ENCODE measurements around the gene OTUD3. TPM values are rescaled to one million over a fixed set of nuclear protein-coding genes. Genes with fewer than 3 reads are reported as not detected.

The OTUD3 gene
- total RNA-seq, 2 experiments from 2014 or later = 6.6 to 9.2 TPM

- no peaks in the 10 kb centered on the region for H3K27me3 Mint-ChIP-seq
- peaks cover 3% of the 10 kb centered on the region for H3K36me3 Mint-ChIP-seq (ENCODE audit: low read depth)
- no peak overlapping the region for H3K4me3 Mint-ChIP-seq
- H3K9me3 Mint-ChIP-seq (ENCODE audit: low read depth) = peaks cover 15% of the 10 kb centered on the region
- no peak for DNase-seq
- POLR2A ChIA-PET = no interaction called here
- no peaks in the 10 kb centered on the region for H3K4me1 Mint-ChIP-seq
- no peak for ATAC-seq
- intact Hi-C loops (cut with DNase I, micrococcal nuclease) = no loop called here
- no peak overlapping the region for H3K27ac Mint-ChIP-seq
- CTCF ChIA-PET = interaction anchor here (1.4 kb wide), 1 partner anchor 13 kb away, joined by 4 read pairs; no protein-coding TSS in a partner anchor
These were observed 54.0 kb downstream of the OTUD3 start for GRCh38 chr1:19936061-19936750.

GRCh38 chr1:19938472-19938871 lies 56.3 kb downstream of the OTUD3 start:
- Mint-ChIP-seq H3K36me3 (ENCODE audit: low read depth) (no peaks in the 10 kb centered on the region), H3K4me1 (no peaks in the 10 kb centered on the region), H3K27ac (no peak overlapping the region), H3K4me3 (no peak overlapping the region), H3K27me3 (no peaks in the 10 kb centered on the region), H3K9me3 (ENCODE audit: low read depth) (no peaks in the 10 kb centered on the region)
- CTCF ChIA-PET = interaction anchor here (0.6 kb wide), 1 partner anchor 59 kb away, joined by 3 read pairs; no protein-coding TSS in a partner anchor
- intact Hi-C loops (cut with DNase I, micrococcal nuclease) = no loop called here
- POLR2A ChIA-PET = no interaction called here
- DNase-seq (no peak), ATAC-seq (no peak)

- Mint-ChIP-seq H3K27me3 (no peaks in the 10 kb centered on the region), H3K4me1 (no peaks in the 10 kb centered on the region), H3K27ac (no peak overlapping the region), H3K9me3 (ENCODE audit: low read depth) (no peaks in the 10 kb centered on the region), H3K4me3 (no peak overlapping the region), H3K36me3 (ENCODE audit: low read depth) (no peaks in the 10 kb centered on the region)
- no peak for ATAC-seq
- ChIA-PET POLR2A (no interaction called here), CTCF (no interaction called here)
- DNase-seq = no peak
- intact Hi-C loops (cut with DNase I, micrococcal nuclease) = loop anchor here in 1 of 2 experiments (1.0 kb wide), 1 partner anchor 21 kb away; no protein-coding TSS in a partner anchor
These were observed 58.5 kb downstream of the OTUD3 start for GRCh38 chr1:19940486-19941205.

GRCh38 chr1:19941206-19941568 lies 59.0 kb downstream of the OTUD3 start:
- POLR2A ChIA-PET = no interaction called here
- Mint-ChIP-seq H3K27ac (no peak overlapping the region), H3K4me1 (no peaks in the 10 kb centered on the region), H3K9me3 (ENCODE audit: low read depth) (no peaks in the 10 kb centered on the region), H3K36me3 (ENCODE audit: low read depth) (no peaks in the 10 kb centered on the region), H3K4me3 (no peak overlapping the region), H3K27me3 (peaks cover 3% of the 10 kb centered on the region)
- ATAC-seq (no peak), DNase-seq (no peak)
- CTCF ChIA-PET = no interaction called here
- intact Hi-C loops (cut with DNase I, micrococcal nuclease) = no loop called here

- POLR2A ChIA-PET = no interaction called here
- CTCF ChIA-PET = no interaction called here
- Mint-ChIP-seq H3K27me3 (peaks cover 10% of the 10 kb centered on the region), H3K36me3 (ENCODE audit: low read depth) (no peaks in the 10 kb centered on the region), H3K9me3 (ENCODE audit: low read depth) (no peaks in the 10 kb centered on the region), H3K4me3 (no peak overlapping the region), H3K27ac (no peak overlapping the region), H3K4me1 (no peaks in the 10 kb centered on the region)
- DNase-seq (no peak), ATAC-seq (no peak)
- intact Hi-C loops (cut with DNase I, micrococcal nuclease) = no loop called here
These were observed 59.9 kb downstream of the OTUD3 start for GRCh38 chr1:19942088-19942487.

- CTCF ChIA-PET = no interaction called here
- intact Hi-C loops (cut with DNase I, micrococcal nuclease) = no loop called here
- no peak for ATAC-seq
These were observed 60.5 kb downstream of the OTUD3 start for GRCh38 chr1:19942657-19943056.

GRCh38 chr1:19945914-19946313 lies 63.7 kb downstream of the OTUD3 start:
- ChIA-PET CTCF (interaction anchor here (0.6 kb wide), 1 partner anchor 83 kb away, joined by 3 read pairs; no protein-coding TSS in a partner anchor), POLR2A (no interaction called here)
- ATAC-seq = no peak
- H3K36me3 Mint-ChIP-seq (ENCODE audit: low read depth) = no peaks in the 10 kb centered on the region
- no peaks in the 10 kb centered on the region for H3K4me1 Mint-ChIP-seq
- intact Hi-C loops (cut with DNase I, micrococcal nuclease) = no loop called here
- no peaks in the 10 kb centered on the region for H3K9me3 Mint-ChIP-seq (ENCODE audit: low read depth)
- H3K27ac Mint-ChIP-seq = no peak overlapping the region
- H3K27me3 Mint-ChIP-seq = peaks cover 17% of the 10 kb centered on the region
- no peak for DNase-seq
- no peak overlapping the region for H3K4me3 Mint-ChIP-seq

More at GRCh38 chr1:19942657-19943056, 60.5 kb downstream of the OTUD3 start:
- no peak overlapping the region for H3K4me3 Mint-ChIP-seq
- DNase-seq = no peak
- H3K27ac Mint-ChIP-seq = no peak overlapping the region
- POLR2A ChIA-PET = no interaction called here
- H3K9me3 Mint-ChIP-seq (ENCODE audit: low read depth) = no peaks in the 10 kb centered on the region
- H3K36me3 Mint-ChIP-seq (ENCODE audit: low read depth) = no peaks in the 10 kb centered on the region
- H3K4me1 Mint-ChIP-seq = no peaks in the 10 kb centered on the region
- H3K27me3 Mint-ChIP-seq = peaks cover 10% of the 10 kb centered on the region

GRCh38 chr1:19946331-19946751 lies 64.1 kb downstream of the OTUD3 start:
- Mint-ChIP-seq H3K36me3 (ENCODE audit: low read depth) (no peaks in the 10 kb centered on the region), H3K9me3 (ENCODE audit: low read depth) (no peaks in the 10 kb centered on the region), H3K27me3 (peaks cover 17% of the 10 kb centered on the region), H3K4me1 (no peaks in the 10 kb centered on the region), H3K4me3 (no peak overlapping the region), H3K27ac (no peak overlapping the region)
- ATAC-seq = no peak
- ChIA-PET POLR2A (interaction anchor here (0.6 kb wide), 1 partner anchor 220 kb away, joined by 3 read pairs; no protein-coding TSS in a partner anchor), CTCF (interaction anchor here (0.6 to 0.7 kb wide), 2 partner anchors 13 to 82 kb away, joined by 3 read pairs; no protein-coding TSS in a partner anchor)
- intact Hi-C loops (cut with DNase I, micrococcal nuclease) = no loop called here
- DNase-seq = no peak

GRCh38 chr1:19946971-19947370 lies 64.8 kb downstream of the OTUD3 start:
- DNase-seq (no peak), ATAC-seq (no peak)
- Mint-ChIP-seq H3K4me1 (no peaks in the 10 kb centered on the region), H3K36me3 (ENCODE audit: low read depth) (no peaks in the 10 kb centered on the region), H3K27me3 (peaks cover 17% of the 10 kb centered on the region), H3K4me3 (no peak overlapping the region), H3K27ac (no peak overlapping the region), H3K9me3 (ENCODE audit: low read depth) (no peaks in the 10 kb centered on the region)
- intact Hi-C loops (cut with DNase I, micrococcal nuclease) = no loop called here
- CTCF ChIA-PET = interaction anchor here (0.6 to 0.7 kb wide), 2 partner anchors 14 to 605 kb away, joined by 3 to 6 read pairs; no protein-coding TSS in a partner anchor
- POLR2A ChIA-PET = interaction anchor here (0.6 kb wide), 1 partner anchor 221 kb away, joined by 3 read pairs; no protein-coding TSS in a partner anchor

GRCh38 chr1:19949016-19949415 lies 66.8 kb downstream of the OTUD3 start:
- Mint-ChIP-seq H3K9me3 (ENCODE audit: low read depth) (peaks cover 3% of the 10 kb centered on the region), H3K36me3 (ENCODE audit: low read depth) (no peaks in the 10 kb centered on the region), H3K27me3 (peaks cover 24% of the 10 kb centered on the region), H3K4me3 (no peak overlapping the region), H3K4me1 (no peaks in the 10 kb centered on the region), H3K27ac (no peak overlapping the region)
- intact Hi-C loops (cut with DNase I, micrococcal nuclease) = no loop called here
- DNase-seq = no peak
- POLR2A ChIA-PET = no interaction called here
- ATAC-seq = no peak
- CTCF ChIA-PET = interaction anchor here (1.3 kb wide), 1 partner anchor 13 kb away, joined by 4 read pairs; no protein-coding TSS in a partner anchor

- no peak overlapping the region for H3K4me3 Mint-ChIP-seq
- H3K9me3 Mint-ChIP-seq (ENCODE audit: low read depth) = peaks cover 3% of the 10 kb centered on the region
- no peaks in the 10 kb centered on the region for H3K4me1 Mint-ChIP-seq
- ATAC-seq (no peak), DNase-seq (no peak)
- ChIA-PET CTCF (no interaction called here), POLR2A (no interaction called here)
- H3K27me3 Mint-ChIP-seq = peaks cover 31% of the 10 kb centered on the region
- no peaks in the 10 kb centered on the region for H3K36me3 Mint-ChIP-seq (ENCODE audit: low read depth)
- no peak overlapping the region for H3K27ac Mint-ChIP-seq
- intact Hi-C loops (cut with DNase I, micrococcal nuclease) = no loop called here
These were observed 71.9 kb downstream of the OTUD3 start for GRCh38 chr1:19954059-19954458.
